Measurements from ENCODE around the gene TMEM87B.
A peak's percentile ranks its signal among the peaks of the same experiment; 100 is the strongest.
"Not testable (repeated sequence)": the region's sequence is repeated elsewhere in the genome, so short reads cannot be mapped to it uniquely, and the experiment has no call there.

Gene TMEM87B

GRCh38 chr2:112134120-112134519 is 79.1 kb downstream of the TMEM87B start:
- H3K4me3 ChIP-seq = no peak overlapping the region
- no peak overlapping the region for H3K27ac ChIP-seq
- no peaks in the 10 kb centered on the region for H3K9me3 ChIP-seq
- intact Hi-C loops (cut with DNase I; ENCODE audit: low total_unique reads) = no loop called here
- no peaks in the 10 kb centered on the region for H3K27me3 ChIP-seq
- no peak for TF ChIP-seq CTCF (IDR thresholded peaks at IDR 0.05)
- DNase-seq = no peak
- peaks cover 0 to 18% (median 2%) of the 10 kb centered on the region in 4 donors for H3K4me1 ChIP-seq
- H3K36me3 ChIP-seq = no peaks in the 10 kb centered on the region

- intact Hi-C loops (cut with DNase I; ENCODE audit: low total_unique reads) = no loop called here
- no peak overlapping the region for H3K4me3 ChIP-seq
- no peak for DNase-seq
- no peak overlapping the region for H3K27ac ChIP-seq
- no peaks in the 10 kb centered on the region for H3K9me3 ChIP-seq
- H3K4me1 ChIP-seq = peaks cover 0 to 25% (median 2%) of the 10 kb centered on the region in 4 donors
- H3K27me3 ChIP-seq = no peaks in the 10 kb centered on the region
- no peaks in the 10 kb centered on the region for H3K36me3 ChIP-seq
- no peak for TF ChIP-seq CTCF (IDR thresholded peaks at IDR 0.05)
Observed at GRCh38 chr2:112136096-112136495, 81.0 kb downstream of the TMEM87B start.

GRCh38 chr2:112137516-112138158 is 82.6 kb downstream of the TMEM87B start:
- Histone ChIP-seq H3K27me3 (no peaks in the 10 kb centered on the region), H3K9me3 (no peaks in the 10 kb centered on the region), H3K27ac (peak overlapping the region; percentile 60 to 61), H3K4me3 (peak overlapping the region; percentile 53 to 77), H3K36me3 (no peaks in the 10 kb centered on the region), H3K4me1 (peaks cover 0 to 25% (median 2%) of the 10 kb centered on the region in 4 donors)
- intact Hi-C loops (cut with DNase I; ENCODE audit: low total_unique reads) = no loop called here
- peak in 1 of 2 donors; percentile 75 for DNase-seq
- no peak for TF ChIP-seq CTCF (IDR thresholded peaks at IDR 0.05)

- Histone ChIP-seq H3K27ac (peak within 1 kb of the TSS; percentile 60 to 61), H3K4me1 (peaks cover 0 to 25% (median 3%) of the 10 kb centered on the region in 4 donors), H3K27me3 (no peaks in the 10 kb centered on the region), H3K9me3 (no peaks in the 10 kb centered on the region), H3K36me3 (no peaks in the 10 kb centered on the region), H3K4me3 (peak within 1 kb of the TSS; percentile 53 to 77)
- intact Hi-C loops (cut with DNase I; ENCODE audit: low total_unique reads) = no loop called here
- no peak for TF ChIP-seq CTCF (IDR thresholded peaks at IDR 0.05)
- DNase-seq = no peak
Observed at GRCh38 chr2:112138159-112139032, 83.3 kb downstream of the TMEM87B start, which contains the start of gene FBLN7. Gene FBLN7, plus strand, starts transcription at chr2:112138385. Its CDS starts 271 bp downstream, at chr2:112138656.

GRCh38 chr2:112139033-112139614 is 84.1 kb downstream of the TMEM87B start:
- Histone ChIP-seq H3K4me1 (peaks cover 0 to 25% (median 7%) of the 10 kb centered on the region in 4 donors), H3K4me3 (peak overlapping the region; percentile 53 to 77), H3K27ac (peak overlapping the region; percentile 60 to 61)
- intact Hi-C loops (cut with DNase I; ENCODE audit: low total_unique reads); H3K27me3 ChIP-seq; H3K36me3 ChIP-seq; H3K9me3 ChIP-seq; DNase-seq: not testable (repeated sequence)

- H3K36me3 ChIP-seq; intact Hi-C loops (cut with DNase I; ENCODE audit: low total_unique reads); H3K27me3 ChIP-seq; H3K9me3 ChIP-seq: not testable (repeated sequence)
- peak in 1 of 2 donors; percentile 79 for DNase-seq
- H3K4me3 ChIP-seq = peak overlapping the region; percentile 32 to 53
- H3K4me1 ChIP-seq = peaks cover 0 to 25% (median 7%) of the 10 kb centered on the region in 4 donors
- H3K27ac ChIP-seq = peak overlapping the region in 1 of 2 donors; percentile 77
Observed at GRCh38 chr2:112139661-112140204, 84.7 kb downstream of the TMEM87B start.
